Loucy (cell line): ENCODE results near the gene PFAS.

Experiments
- H2AFZ ChIP-seq: fragments of 200-600 bp; sonication (generic); 2 replicates; pipeline ENCODE4 v1.6.0; 2016; ENCODE audit warnings: antibody characterized with exemption, mild to moderate bottlenecking, low read length, moderate library complexity
- H3F3A ChIP-seq: fragments of 200-600 bp; 2 replicates; pipeline ENCODE4 v1.6.0; 2016; ENCODE audit warnings: antibody characterized with exemption, low read depth, mild to moderate bottlenecking
- H3K27me3 ChIP-seq: fragments of 200-600 bp; sonication (generic); 2 replicates; pipeline ENCODE4 v1.6.1; 2014; ENCODE audit warnings: low read length, mild to moderate bottlenecking; ENCODE audit not compliant: insufficient read depth, poor library complexity, severe bottlenecking
- H3K36me3 ChIP-seq: fragments of 200-600 bp; sonication (generic); 2 replicates; pipeline ENCODE4 v1.6.1; 2016; ENCODE audit warnings: low read length; ENCODE audit not compliant: insufficient read depth
- H3K4me1 ChIP-seq: fragments of 200-600 bp; sonication (generic); 2 replicates; pipeline ENCODE4 v1.5.1; 2014; ENCODE audit warnings: low read length, mild to moderate bottlenecking; ENCODE audit not compliant: insufficient read depth, poor library complexity, severe bottlenecking
- H3K4me2 ChIP-seq: fragments of 200-600 bp; sonication (generic); 2 replicates; pipeline ENCODE4 v1.6.0; 2014; ENCODE audit warnings: antibody characterized with exemption, low read length, low read depth, mild to moderate bottlenecking; ENCODE audit not compliant: poor library complexity, severe bottlenecking
- H3K4me3 ChIP-seq: fragments of 200-600 bp; sonication (generic); 2 replicates; pipeline ENCODE4 v1.5.1; 2014; ENCODE audit warnings: low read length, mild to moderate bottlenecking, mixed read lengths; ENCODE audit not compliant: poor library complexity, severe bottlenecking
- H3K79me2 ChIP-seq: fragments of 200-600 bp; sonication (generic); 2 replicates; pipeline ENCODE4 v1.6.1; 2014; ENCODE audit warnings: low read length; ENCODE audit not compliant: insufficient read depth
- H3K9ac ChIP-seq: fragments of 200-600 bp; sonication (generic); 2 replicates; pipeline ENCODE4 v1.6.0; 2014; ENCODE audit warnings: mild to moderate bottlenecking, low read depth, low read length, moderate library complexity; ENCODE audit not compliant: poor library complexity, severe bottlenecking
- H3K9me2 ChIP-seq: fragments of 200-600 bp; sonication (generic); replicated peaks from 2 replicates; pipeline ENCODE4 v1.6.1; 2016; ENCODE audit warnings: low read depth, low read length, mixed read lengths
- H3K9me3 ChIP-seq: fragments of 200-600 bp; sonication (generic); 2 replicates; pipeline ENCODE4 v1.6.1; 2014; ENCODE audit warnings: mild to moderate bottlenecking, antibody characterized with exemption, low read length, low read depth; ENCODE audit not compliant: insufficient read depth
- H4K20me1 ChIP-seq: fragments of 200-600 bp; sonication (generic); 2 replicates; pipeline ENCODE4 v1.6.0; 2014; ENCODE audit warnings: antibody characterized with exemption, low read length, mild to moderate bottlenecking; ENCODE audit not compliant: insufficient read depth, poor library complexity, severe bottlenecking
- EZH2phosphoT487 ChIP-seq: fragments of 200-600 bp; IDR thresholded peaks from 2 replicates; pipeline ENCODE4 v1.6.1; 2018; ENCODE audit warnings: antibody characterized with exemption, mild to moderate bottlenecking, moderate library complexity, borderline replicate concordance
- TF ChIP-seq, protein P1 (sequence below): fragments of 200-600 bp; sonication (generic); conservative IDR thresholded peaks from 2 replicates; pipeline ENCODE4 v1.5.1; 2014; ENCODE audit warnings: mild to moderate bottlenecking, antibody characterized with exemption, low read length

Gene PFAS

DNA sequence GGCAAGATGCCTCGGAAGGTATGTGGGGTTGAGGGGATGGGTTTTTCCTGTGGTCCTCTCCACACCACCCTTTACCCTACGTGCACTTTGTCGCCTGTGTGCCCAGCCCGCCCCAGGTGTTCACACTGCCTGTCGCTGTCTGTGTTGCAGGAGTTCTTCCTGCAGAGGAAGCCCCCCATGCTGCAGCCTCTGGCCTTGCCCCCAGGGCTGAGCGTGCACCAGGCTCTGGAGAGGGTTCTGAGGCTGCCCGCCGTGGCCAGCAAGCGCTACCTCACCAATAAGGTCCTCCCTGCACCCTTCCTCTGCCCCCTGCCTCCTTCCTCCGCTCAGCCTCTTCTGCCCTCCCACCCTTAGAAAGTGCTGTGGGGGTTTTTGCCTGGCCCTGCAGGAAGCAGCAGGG is 15.2 kb downstream of the PFAS start:
- Histone ChIP-seq H3K4me2 (no peak overlapping the region), H2AFZ (no peak overlapping the region), H3K79me2 (no peaks in the 10 kb centered on the region), H3K27me3 (no peaks in the 10 kb centered on the region), H3K4me1 (no peaks in the 10 kb centered on the region), H4K20me1 (no peaks in the 10 kb centered on the region), H3K36me3 (peaks cover 68% of the 10 kb centered on the region), H3K9me2 (no peaks in the 10 kb centered on the region), H3F3A (no peaks in the 10 kb centered on the region), H3K9me3 (no peaks in the 10 kb centered on the region), H3K4me3 (no peak overlapping the region), H3K9ac (no peak overlapping the region)
- TF ChIP-seq EZH2phosphoT487, result no peak
- TF ChIP-seq, protein P1, sequence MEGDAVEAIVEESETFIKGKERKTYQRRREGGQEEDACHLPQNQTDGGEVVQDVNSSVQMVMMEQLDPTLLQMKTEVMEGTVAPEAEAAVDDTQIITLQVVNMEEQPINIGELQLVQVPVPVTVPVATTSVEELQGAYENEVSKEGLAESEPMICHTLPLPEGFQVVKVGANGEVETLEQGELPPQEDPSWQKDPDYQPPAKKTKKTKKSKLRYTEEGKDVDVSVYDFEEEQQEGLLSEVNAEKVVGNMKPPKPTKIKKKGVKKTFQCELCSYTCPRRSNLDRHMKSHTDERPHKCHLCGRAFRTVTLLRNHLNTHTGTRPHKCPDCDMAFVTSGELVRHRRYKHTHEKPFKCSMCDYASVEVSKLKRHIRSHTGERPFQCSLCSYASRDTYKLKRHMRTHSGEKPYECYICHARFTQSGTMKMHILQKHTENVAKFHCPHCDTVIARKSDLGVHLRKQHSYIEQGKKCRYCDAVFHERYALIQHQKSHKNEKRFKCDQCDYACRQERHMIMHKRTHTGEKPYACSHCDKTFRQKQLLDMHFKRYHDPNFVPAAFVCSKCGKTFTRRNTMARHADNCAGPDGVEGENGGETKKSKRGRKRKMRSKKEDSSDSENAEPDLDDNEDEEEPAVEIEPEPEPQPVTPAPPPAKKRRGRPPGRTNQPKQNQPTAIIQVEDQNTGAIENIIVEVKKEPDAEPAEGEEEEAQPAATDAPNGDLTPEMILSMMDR, result no peak

DNA sequence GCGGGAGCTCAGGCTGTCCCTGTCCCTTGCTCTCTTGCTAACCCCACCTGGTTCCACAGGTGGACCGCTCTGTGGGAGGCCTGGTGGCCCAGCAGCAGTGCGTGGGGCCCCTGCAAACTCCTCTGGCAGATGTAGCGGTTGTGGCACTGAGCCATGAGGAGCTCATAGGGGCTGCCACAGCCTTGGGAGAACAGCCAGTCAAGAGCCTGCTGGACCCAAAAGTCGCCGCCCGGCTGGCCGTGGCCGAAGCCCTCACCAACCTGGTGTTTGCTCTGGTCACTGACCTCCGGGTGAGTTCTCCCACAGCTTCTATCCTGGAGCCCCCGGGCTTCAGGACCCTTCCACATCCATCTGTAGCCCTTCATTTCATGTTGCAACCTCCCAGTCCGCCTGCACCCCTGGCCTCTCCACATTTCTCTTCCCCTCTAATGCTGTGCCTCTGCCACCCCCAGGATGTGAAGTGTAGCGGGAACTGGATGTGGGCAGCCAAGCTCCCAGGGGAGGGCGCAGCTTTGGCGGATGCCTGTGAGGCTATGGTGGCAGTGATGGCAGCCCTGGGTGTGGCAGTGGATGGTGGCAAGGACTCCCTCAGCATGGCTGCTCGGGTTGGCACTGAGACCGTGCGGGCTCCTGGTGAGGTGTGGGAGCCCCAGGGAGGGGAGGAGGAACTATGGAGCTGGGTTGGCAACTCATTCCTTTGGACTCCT is 15.9 kb downstream of the PFAS start:
- Histone ChIP-seq H3K9me3 (no peaks in the 10 kb centered on the region), H3K9ac (no peak overlapping the region), H3K9me2 (no peaks in the 10 kb centered on the region), H2AFZ (no peak overlapping the region), H3K79me2 (no peaks in the 10 kb centered on the region), H3K4me3 (no peak overlapping the region), H4K20me1 (no peaks in the 10 kb centered on the region), H3K27me3 (no peaks in the 10 kb centered on the region), H3F3A (no peaks in the 10 kb centered on the region), H3K4me2 (no peak overlapping the region), H3K36me3 (peaks cover 70% of the 10 kb centered on the region), H3K4me1 (no peaks in the 10 kb centered on the region)
- TF ChIP-seq, protein P1, result no peak
- TF ChIP-seq EZH2phosphoT487, result no peak

DNA sequence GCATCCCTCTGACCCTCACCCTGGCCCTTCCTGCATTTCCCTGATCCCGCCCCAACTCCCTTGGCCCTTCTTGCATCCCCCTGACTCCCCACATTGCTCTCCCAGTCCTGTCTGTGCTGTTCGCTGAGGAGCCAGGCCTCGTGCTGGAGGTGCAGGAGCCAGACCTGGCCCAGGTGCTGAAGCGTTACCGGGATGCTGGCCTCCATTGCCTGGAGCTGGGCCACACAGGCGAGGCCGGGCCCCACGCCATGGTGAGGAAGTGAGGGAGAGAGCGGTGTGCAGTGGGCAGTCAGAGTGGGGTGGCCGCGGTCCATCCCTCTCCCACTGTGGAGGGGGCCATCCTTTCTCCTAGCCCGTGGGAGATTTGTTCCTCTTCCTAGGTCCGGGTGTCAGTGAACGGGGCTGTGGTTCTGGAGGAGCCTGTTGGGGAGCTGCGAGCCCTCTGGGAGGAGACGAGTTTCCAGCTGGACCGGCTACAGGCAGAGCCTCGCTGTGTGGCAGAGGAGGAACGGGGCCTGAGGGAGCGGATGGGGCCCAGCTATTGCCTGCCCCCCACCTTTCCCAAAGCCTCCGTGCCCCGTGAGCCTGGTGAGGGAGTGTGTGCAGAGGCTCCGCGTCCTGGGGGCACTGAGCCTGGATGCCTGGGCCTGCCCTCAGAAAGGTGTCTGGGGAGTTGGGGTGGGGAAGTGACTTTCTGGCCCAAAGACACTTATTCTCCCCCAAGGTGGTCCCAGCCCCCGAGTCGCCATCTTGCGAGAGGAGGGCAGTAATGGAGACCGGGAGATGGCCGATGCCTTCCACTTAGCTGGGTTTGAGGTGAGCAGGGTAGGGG is 17.8 kb downstream of the PFAS start:
- Histone ChIP-seq H3F3A (no peaks in the 10 kb centered on the region), H3K9ac (no peak overlapping the region), H3K9me2 (no peaks in the 10 kb centered on the region), H4K20me1 (no peaks in the 10 kb centered on the region), H3K4me3 (no peak overlapping the region), H3K4me2 (no peak overlapping the region), H3K36me3 (peaks cover 59% of the 10 kb centered on the region), H3K4me1 (no peaks in the 10 kb centered on the region), H3K79me2 (no peaks in the 10 kb centered on the region), H3K9me3 (no peaks in the 10 kb centered on the region), H2AFZ (no peak overlapping the region), H3K27me3 (no peaks in the 10 kb centered on the region)
- TF ChIP-seq, protein P1, result no peak
- TF ChIP-seq EZH2phosphoT487, result no peak
